Cardiac muscle cell (in vitro differentiated cells and primary cell): ENCODE results near the gene SH2D4B. TPM values are rescaled to one million over a fixed set of nuclear protein-coding genes. Genes with fewer than 3 reads are reported as not detected.

Experiments
- DNase-seq, 2 donors: peaks; one replicate each; pipeline versions ENCODE4 v3.0.0 to v3.0.0-alpha.2; 2010 to 2017; ENCODE audit warnings: low read depth in 1 of 2, low spot score in 1 of 2
- H3K27ac ChIP-seq: fragments of 200-600 bp; sonication (generic); 2 replicates; pipeline ENCODE4 v1.5.1; 2016
- H3K27me3 ChIP-seq: fragments of 200-600 bp; sonication (generic); 2 replicates; pipeline ENCODE4 v1.6.0; 2016; ENCODE audit warnings: control low read depth
- H3K36me3 ChIP-seq: fragments of 200-600 bp; sonication (generic); 2 replicates; pipeline ENCODE4 v1.5.1; 2016; ENCODE audit warnings: control low read depth
- H3K4me1 ChIP-seq: fragments of 200-600 bp; sonication (generic); 2 replicates; pipeline ENCODE4 v1.8.1; 2017; ENCODE audit warnings: low read depth, mild to moderate bottlenecking, mixed run types
- H3K4me3 ChIP-seq: fragments of 200-600 bp; sonication (generic); 2 replicates; pipeline ENCODE4 v1.5.1; 2016; ENCODE audit warnings: mild to moderate bottlenecking
- H3K9me3 ChIP-seq: fragments of 200-600 bp; sonication (generic); 2 replicates; pipeline ENCODE4 v1.5.1; 2017; ENCODE audit warnings: low read depth, mild to moderate bottlenecking, control low read depth
- CTCF ChIP-seq: IDR thresholded peaks from 2 replicates; pipeline ENCODE4 v1.5.1; 2012; ENCODE audit warnings: low read depth, mild to moderate bottlenecking, low read length
- polyA plus RNA-seq: library from polyadenylated mRNA; unstranded; fragments of >200 nt; fragmentation: Nextera tagmentation; extraction: Ambion mirVana; gene quantifications from 2 replicates; pipeline ENCODE4 v1.2.1, GENCODE V29; 2016
- total RNA-seq: library from RNA; depleted of rRNA; stranded (reverse); fragments of >200 nt; gene quantifications from 2 replicates; pipeline ENCODE4 v1.2.3, GENCODE V29; 2016

SH2D4B gene
- total and polyA plus RNA-seq, 2 experiments from 2014 or later = not detected

GRCh38 chr10:80602881-80603280 lies 65.2 kb downstream of the SH2D4B start:
- Histone ChIP-seq H3K4me1 (no peaks in the 10 kb centered on the region), H3K36me3 (no peaks in the 10 kb centered on the region), H3K27me3 (no peaks in the 10 kb centered on the region), H3K27ac (no peak overlapping the region), H3K4me3 (no peak overlapping the region), H3K9me3 (no peaks in the 10 kb centered on the region)
- TF ChIP-seq CTCF = no peak
- no peak for DNase-seq

- Histone ChIP-seq H3K27ac (no peak overlapping the region), H3K36me3 (no peaks in the 10 kb centered on the region), H3K27me3 (no peaks in the 10 kb centered on the region), H3K4me3 (no peak overlapping the region), H3K4me1 (no peaks in the 10 kb centered on the region), H3K9me3 (no peaks in the 10 kb centered on the region)
- no peak for TF ChIP-seq CTCF
- no peak for DNase-seq
Measured at GRCh38 chr10:80603516-80603915, 65.8 kb downstream of the SH2D4B start.

- TF ChIP-seq CTCF = no peak
- Histone ChIP-seq H3K27me3 (no peaks in the 10 kb centered on the region), H3K9me3 (no peaks in the 10 kb centered on the region), H3K4me3 (no peak overlapping the region), H3K36me3 (no peaks in the 10 kb centered on the region), H3K27ac (no peak overlapping the region), H3K4me1 (peaks cover 15% of the 10 kb centered on the region)
- no peak for DNase-seq
Measured at GRCh38 chr10:80608706-80609105, 71.0 kb downstream of the SH2D4B start.

GRCh38 chr10:80609331-80609730 lies 71.6 kb downstream of the SH2D4B start:
- Histone ChIP-seq H3K4me3 (no peak overlapping the region), H3K36me3 (no peaks in the 10 kb centered on the region), H3K4me1 (peaks cover 15% of the 10 kb centered on the region), H3K9me3 (no peaks in the 10 kb centered on the region), H3K27ac (no peak overlapping the region), H3K27me3 (no peaks in the 10 kb centered on the region)
- TF ChIP-seq CTCF = no peak
- peak in 1 of 2 donors; percentile 2 for DNase-seq

GRCh38 chr10:80611481-80612185 lies 73.9 kb downstream of the SH2D4B start:
- DNase-seq = no peak
- no peak for TF ChIP-seq CTCF
- H3K4me1 ChIP-seq = peaks cover 15% of the 10 kb centered on the region
- H3K36me3 ChIP-seq = no peaks in the 10 kb centered on the region
- H3K27ac ChIP-seq = no peak overlapping the region
- H3K27me3 ChIP-seq = no peaks in the 10 kb centered on the region
- H3K4me3 ChIP-seq = no peak overlapping the region
- H3K9me3 ChIP-seq = no peaks in the 10 kb centered on the region

- TF ChIP-seq CTCF = no peak
- H3K4me1 ChIP-seq = peaks cover 15% of the 10 kb centered on the region
- DNase-seq = peak in 1 of 2 donors; percentile 86
- H3K9me3 ChIP-seq = no peaks in the 10 kb centered on the region
- H3K36me3 ChIP-seq = no peaks in the 10 kb centered on the region
- H3K27ac ChIP-seq = no peak overlapping the region
- H3K4me3 ChIP-seq = no peak overlapping the region
- H3K27me3 ChIP-seq = no peaks in the 10 kb centered on the region
Measured at GRCh38 chr10:80612261-80612660, 74.6 kb downstream of the SH2D4B start.
